Chondrocyte (in vitro differentiated cells): ENCODE results near the gene PLA2G4B. TPM values are rescaled to one million over a fixed set of nuclear protein-coding genes. Genes with fewer than 3 reads are reported as not detected.

Experiments
- DNase-seq: peaks from one replicate; pipeline ENCODE4 v3.0.0; 2021; ENCODE audit warnings: mixed read lengths, low spot score
- H3K27ac Mint-ChIP-seq: one replicate; pipeline ENCODE4 v1.8.0; 2021; ENCODE audit warnings: mild to moderate bottlenecking, moderate library complexity, mixed read lengths; ENCODE audit not compliant: unreplicated experiment
- H3K27me3 Mint-ChIP-seq: 2 replicates; pipeline ENCODE4 v1.8.0; 2021; ENCODE audit warnings: low read depth, mixed read lengths
- H3K36me3 Mint-ChIP-seq: 2 replicates; pipeline ENCODE4 v1.8.0; 2021; ENCODE audit warnings: low read depth, mixed read lengths
- H3K4me1 Mint-ChIP-seq: 2 replicates; pipeline ENCODE4 v1.8.0; 2021; ENCODE audit warnings: low read depth, mild to moderate bottlenecking, mixed read lengths
- H3K4me3 Mint-ChIP-seq: one replicate; pipeline ENCODE4 v1.8.0; 2021; ENCODE audit warnings: mild to moderate bottlenecking, moderate library complexity, mixed read lengths; ENCODE audit not compliant: unreplicated experiment
- H3K9me3 Mint-ChIP-seq: 2 replicates; pipeline ENCODE4 v1.8.0; 2021; ENCODE audit warnings: low read depth, mixed read lengths
- CTCF ChIP-seq: fragments of 200-600 bp; sonication (generic); IDR thresholded peaks from 2 replicates; pipeline ENCODE4 v1.5.0; 2021; ENCODE audit warnings: antibody characterized with exemption, mild to moderate bottlenecking, moderate library complexity
- total RNA-seq: library from RNA; stranded (reverse); gene quantifications from 3 replicates; pipeline ENCODE4 v1.2.1, GENCODE V29; 2021

Gene PLA2G4B
- total RNA-seq, 1 donor from 2014 or later = 3.4 TPM

DNA sequence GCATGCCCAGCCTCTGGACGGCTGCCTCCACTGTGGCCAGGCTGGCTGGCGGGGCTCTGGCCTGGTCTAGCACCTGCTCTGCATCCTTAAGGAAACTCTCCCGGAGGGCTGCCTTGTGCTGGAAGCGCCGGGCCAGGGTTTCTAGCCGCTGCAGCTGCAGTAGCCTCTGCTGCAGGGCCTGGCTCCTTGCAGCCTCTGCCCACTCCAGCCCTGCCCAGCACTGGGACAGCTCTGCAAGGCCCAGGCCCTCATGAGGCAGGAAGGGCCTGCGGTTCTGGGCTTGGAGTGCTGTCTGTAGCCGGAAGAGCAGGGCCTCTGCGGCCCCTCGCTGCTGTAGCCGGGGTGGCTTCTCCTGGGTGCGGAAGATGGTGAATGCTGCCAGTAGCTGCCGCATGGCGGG, 47.2 kb downstream of the PLA2G4B start:
- Mint-ChIP-seq H3K4me3 (no peak overlapping the region), H3K4me1 (peaks cover 4% of the 10 kb centered on the region), H3K9me3 (no peaks in the 10 kb centered on the region), H3K27me3 (no peaks in the 10 kb centered on the region), H3K27ac (no peak overlapping the region), H3K36me3 (peaks cover 2% of the 10 kb centered on the region)
- peak; percentile 82 for DNase-seq
- TF ChIP-seq CTCF = no peak

DNA sequence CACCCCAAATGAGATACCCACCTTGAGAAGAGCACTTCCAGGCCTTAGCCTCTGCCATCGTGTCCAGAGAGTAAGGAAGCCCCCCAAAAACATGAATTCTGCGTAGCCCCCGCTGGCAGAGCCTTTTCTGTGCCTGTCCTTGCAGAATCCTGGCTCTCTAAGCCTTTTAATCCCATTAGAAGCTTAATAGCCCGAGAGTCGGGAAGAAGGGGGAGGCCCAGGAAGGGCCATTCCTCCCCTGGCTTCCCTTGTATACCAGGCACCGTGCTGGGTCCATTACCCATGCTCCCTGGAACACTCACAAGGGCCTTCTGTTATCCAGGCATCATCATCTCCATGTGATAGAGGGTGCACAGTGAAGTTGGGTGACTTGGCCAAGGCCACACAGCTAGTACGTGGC, 48.1 kb downstream of the PLA2G4B start:
- H3K27me3 Mint-ChIP-seq = no peaks in the 10 kb centered on the region

DNA sequence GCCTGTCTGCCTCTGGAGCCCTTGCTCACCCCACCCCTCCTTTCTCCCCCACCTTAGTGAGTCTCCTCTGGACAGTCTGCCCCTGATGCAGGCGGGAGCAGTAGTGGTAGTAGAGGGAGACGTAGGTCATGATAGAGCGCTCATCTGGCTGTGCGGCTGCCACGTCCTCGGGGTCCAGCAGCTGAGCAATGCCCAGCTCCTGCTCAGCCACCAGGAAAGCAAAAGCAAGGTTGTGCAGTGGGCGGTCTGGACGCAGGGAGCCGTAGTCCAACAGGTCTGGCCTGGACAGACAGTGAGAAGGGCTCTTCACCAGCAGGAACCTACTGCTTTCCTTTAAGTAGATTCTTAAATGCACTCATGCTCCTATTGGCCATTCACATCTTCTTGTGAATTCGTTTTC, 48.5 kb downstream of the PLA2G4B start:
- no peaks in the 10 kb centered on the region for H3K27me3 Mint-ChIP-seq
- no peak for TF ChIP-seq CTCF
- peaks cover 4% of the 10 kb centered on the region for H3K4me1 Mint-ChIP-seq
- H3K9me3 Mint-ChIP-seq = no peaks in the 10 kb centered on the region
- H3K27ac Mint-ChIP-seq = no peak overlapping the region
- H3K36me3 Mint-ChIP-seq = peaks cover 2% of the 10 kb centered on the region
- DNase-seq = peak; percentile 65
- no peak overlapping the region for H3K4me3 Mint-ChIP-seq

More for the DNA sequence above, 48.1 kb downstream of the PLA2G4B start:
- Mint-ChIP-seq H3K4me3 (no peak overlapping the region), H3K36me3 (peaks cover 2% of the 10 kb centered on the region), H3K9me3 (no peaks in the 10 kb centered on the region), H3K4me1 (peaks cover 4% of the 10 kb centered on the region), H3K27ac (no peak overlapping the region)
- DNase-seq = no peak
- TF ChIP-seq CTCF = no peak

GRCh38 chr15:41887893-41888292, 49.2 kb downstream of the PLA2G4B start:
- Mint-ChIP-seq H3K27me3 (no peaks in the 10 kb centered on the region), H3K36me3 (peaks cover 2% of the 10 kb centered on the region), H3K27ac (no peak overlapping the region), H3K9me3 (no peaks in the 10 kb centered on the region), H3K4me3 (no peak overlapping the region), H3K4me1 (peaks cover 4% of the 10 kb centered on the region)
- no peak for TF ChIP-seq CTCF
- peak; percentile 83 for DNase-seq

- no peaks in the 10 kb centered on the region for H3K27me3 Mint-ChIP-seq
- peaks cover 2% of the 10 kb centered on the region for H3K36me3 Mint-ChIP-seq
- H3K27ac Mint-ChIP-seq = no peak overlapping the region
- H3K4me1 Mint-ChIP-seq = peaks cover 7% of the 10 kb centered on the region
- H3K9me3 Mint-ChIP-seq = no peaks in the 10 kb centered on the region
- no peak overlapping the region for H3K4me3 Mint-ChIP-seq
- DNase-seq = peak; percentile 69
- no peak for TF ChIP-seq CTCF
These were observed 50.1 kb downstream of the PLA2G4B start for GRCh38 chr15:41888662-41889253.
